Forelimb muscle (tissue), 1 donor: ENCODE measurements around the gene DHCR7. TPM values are rescaled to one million over a fixed set of nuclear protein-coding genes. Genes with fewer than 3 reads are reported as not detected.
"Not testable (repeated sequence)": the region's sequence is repeated elsewhere in the genome, so short reads cannot be mapped to it uniquely, and the experiment has no call there.

Experiments used
- DNase-seq: peaks from one replicate; pipeline ENCODE4 v3.0.0-alpha.2; 2013; ENCODE audit warnings: low read depth
- polyA plus RNA-seq: library from polyadenylated mRNA; unstranded; fragments of 120-200 nt; gene quantifications from one replicate; pipeline ENCODE4 v1.2.1, GENCODE V29; 2013; ENCODE audit not compliant: insufficient read length

Gene DHCR7
- polyA plus RNA-seq, 1 donor, result 10.9 TPM

GRCh38 chr11:71440021-71440755, 8.0 kb downstream of the DHCR7 start:
- DNase-seq, result no peak

GRCh38 chr11:71438650-71439049, 9.5 kb downstream of the DHCR7 start:
- DNase-seq, result no peak

- DNase-seq, result no peak
Observed at GRCh38 chr11:71437879-71438278, 10.3 kb downstream of the DHCR7 start.

GRCh38 chr11:71437399-71437798, 10.8 kb downstream of the DHCR7 start:
- DNase-seq, result no peak

- DNase-seq, result no peak
Observed at GRCh38 chr11:71436861-71437260, 11.3 kb downstream of the DHCR7 start.

- no peak for DNase-seq
Observed at GRCh38 chr11:71435278-71435951, 12.8 kb downstream of the DHCR7 start.

GRCh38 chr11:71434576-71435130, 13.5 kb downstream of the DHCR7 start:
- no peak for DNase-seq

GRCh38 chr11:71433648-71434450, 14.3 kb downstream of the DHCR7 start:
- DNase-seq, result no peak

- DNase-seq, result no peak
Observed at GRCh38 chr11:71432761-71433647, 15.2 kb downstream of the DHCR7 start.

- DNase-seq, result no peak
Observed at GRCh38 chr11:71431271-71431670, 16.9 kb downstream of the DHCR7 start.

- DNase-seq, result no peak
Observed at GRCh38 chr11:71430166-71430565, 18.0 kb downstream of the DHCR7 start.

GRCh38 chr11:71429701-71430100, 18.5 kb downstream of the DHCR7 start:
- DNase-seq, result no peak

- DNase-seq, result no peak
Observed at GRCh38 chr11:71428861-71429435, 19.2 kb downstream of the DHCR7 start.

GRCh38 chr11:71426413-71426812, 21.8 kb downstream of the DHCR7 start:
- DNase-seq, result no peak

GRCh38 chr11:71425860-71426259, 22.3 kb downstream of the DHCR7 start:
- no peak for DNase-seq

- no peak for DNase-seq
Observed at GRCh38 chr11:71425409-71425808, 22.8 kb downstream of the DHCR7 start.

- DNase-seq, result no peak
Observed at GRCh38 chr11:71423181-71423790, 24.9 kb downstream of the DHCR7 start.

GRCh38 chr11:71422318-71422717, 25.9 kb downstream of the DHCR7 start:
- DNase-seq, result not testable (repeated sequence)

GRCh38 chr11:71421392-71421950, 26.7 kb downstream of the DHCR7 start:
- no peak for DNase-seq
